H9 (cell line): Measurements from ENCODE around the gene TMEM141. TPM values are rescaled to one million over a fixed set of nuclear protein-coding genes. Genes with fewer than 3 reads are reported as not detected.
"Not testable (repeated sequence)": the region's sequence is repeated elsewhere in the genome, so short reads cannot be mapped to it uniquely, and the experiment has no call there.

Experiments used
- DNase-seq: peaks from one replicate; pipeline ENCODE4 v3.0.0-alpha.2; 2017
- H2AFZ ChIP-seq: one replicate; pipeline ENCODE4 v1.6.1; 2013; ENCODE audit warnings: mild to moderate bottlenecking, low read length, control low read depth, moderate library complexity
- H2AK5ac ChIP-seq: 2 replicates; pipeline ENCODE4 v1.6.1; 2013; ENCODE audit warnings: low read length, control low read depth, mixed read lengths; ENCODE audit not compliant: insufficient read length
- H2BK120ac ChIP-seq: one replicate; pipeline ENCODE4 v1.6.1; 2013; ENCODE audit warnings: low read depth, mild to moderate bottlenecking, low read length, control low read depth, inconsistent platforms; ENCODE audit not compliant: poor library complexity, severe bottlenecking
- H2BK12ac ChIP-seq: 2 replicates; pipeline ENCODE4 v1.6.1; 2013; ENCODE audit warnings: low read length, control low read depth, mixed read lengths, low read depth; ENCODE audit not compliant: insufficient read length
- H2BK15ac ChIP-seq: 2 replicates; pipeline ENCODE4 v1.6.1; 2013; ENCODE audit warnings: low read depth, low read length, control low read depth
- H2BK20ac ChIP-seq: one replicate; pipeline ENCODE4 v1.6.1; 2013; ENCODE audit warnings: low read depth, mild to moderate bottlenecking, low read length, control low read depth, inconsistent platforms; ENCODE audit not compliant: poor library complexity, severe bottlenecking
- H2BK5ac ChIP-seq: 2 replicates; pipeline ENCODE4 v1.6.1; 2013; ENCODE audit warnings: low read length, control low read depth, mixed read lengths; ENCODE audit not compliant: insufficient read length
- H3K14ac ChIP-seq: 2 replicates; pipeline ENCODE4 v1.6.1; 2013; ENCODE audit warnings: low read length, control low read depth; ENCODE audit not compliant: insufficient read depth
- H3K18ac ChIP-seq: 2 replicates; pipeline ENCODE4 v1.6.1; 2013; ENCODE audit warnings: low read depth, mild to moderate bottlenecking, mixed read lengths, low read length, control low read depth; ENCODE audit not compliant: insufficient read length
- H3K23ac ChIP-seq: 2 replicates; pipeline ENCODE4 v1.6.1; 2013; ENCODE audit warnings: low read length, control low read depth, mixed read lengths, low read depth; ENCODE audit not compliant: insufficient read length
- H3K23me2 ChIP-seq: 2 replicates; pipeline ENCODE4 v1.6.1; 2013; ENCODE audit warnings: low read depth, mild to moderate bottlenecking, mixed read lengths, low read length, control low read depth; ENCODE audit not compliant: insufficient read length, poor library complexity, severe bottlenecking
- H3K27ac ChIP-seq: 2 replicates; pipeline ENCODE4 v1.5.1; 2013; ENCODE audit warnings: low read length, control low read depth, mixed read lengths, low read depth; ENCODE audit not compliant: insufficient read length
- H3K27me3 ChIP-seq: 2 replicates; pipeline ENCODE4 v1.6.1; 2013; ENCODE audit warnings: low read length, control low read depth, inconsistent platforms; ENCODE audit not compliant: insufficient read depth
- H3K4ac ChIP-seq: 2 replicates; pipeline ENCODE4 v1.6.1; 2013; ENCODE audit warnings: low read depth, mild to moderate bottlenecking, control low read depth, inconsistent platforms, low read length, moderate library complexity
- H3K4me1 ChIP-seq: 2 replicates; pipeline ENCODE4 v1.6.1; 2013; ENCODE audit warnings: low read length, control low read depth, inconsistent platforms; ENCODE audit not compliant: insufficient read depth
- H3K4me2 ChIP-seq: 2 replicates; pipeline ENCODE4 v1.6.1; 2013; ENCODE audit warnings: low read length, control low read depth, mixed read lengths; ENCODE audit not compliant: insufficient read length, insufficient read depth
- H3K56ac ChIP-seq: 2 replicates; pipeline ENCODE4 v1.6.1; 2013; ENCODE audit warnings: low read depth, mild to moderate bottlenecking, mixed read lengths, low read length, control low read depth; ENCODE audit not compliant: insufficient read length
- H3K79me1 ChIP-seq: 2 replicates; pipeline ENCODE4 v1.6.1; 2013; ENCODE audit warnings: low read depth, mild to moderate bottlenecking, moderate library complexity, low read length, control low read depth, inconsistent platforms; ENCODE audit not compliant: insufficient read depth, poor library complexity, severe bottlenecking
- H3K79me2 ChIP-seq: 2 replicates; pipeline ENCODE4 v1.6.1; 2013; ENCODE audit warnings: low read length, control low read depth, inconsistent platforms; ENCODE audit not compliant: insufficient read depth
- H3K9ac ChIP-seq: 2 replicates; pipeline ENCODE4 v1.6.1; 2013; ENCODE audit warnings: low read length, control low read depth, mixed read lengths; ENCODE audit not compliant: insufficient read length; ENCODE audit errors: extremely low read depth
- H3K9me3 ChIP-seq: one replicate; pipeline ENCODE4 v1.6.1; 2013; ENCODE audit warnings: low read depth, low read length, inconsistent platforms; ENCODE audit not compliant: control insufficient read depth
- H3T11ph ChIP-seq: one replicate; pipeline ENCODE4 v1.6.1; 2013; ENCODE audit warnings: mild to moderate bottlenecking, low read length, control low read depth, inconsistent platforms
- H4K20me1 ChIP-seq: one replicate; pipeline ENCODE4 v1.6.1; 2013; ENCODE audit not compliant: control insufficient read depth, insufficient read length, insufficient read depth
- H4K5ac ChIP-seq: 2 replicates; pipeline ENCODE4 v1.6.1; 2013; ENCODE audit warnings: low read depth, mild to moderate bottlenecking, mixed read lengths, low read length, control low read depth; ENCODE audit not compliant: insufficient read length
- H4K8ac ChIP-seq: replicated peaks from 2 replicates; pipeline ENCODE4 v1.6.1; 2013; ENCODE audit warnings: low read length, control low read depth, mixed read lengths, low read depth; ENCODE audit not compliant: insufficient read length
- H4K91ac ChIP-seq: 2 replicates; pipeline ENCODE4 v1.6.1; 2013; ENCODE audit warnings: low read depth, mild to moderate bottlenecking, moderate library complexity, mixed read lengths, low read length, control low read depth; ENCODE audit not compliant: insufficient read length
- H3K27ac Mint-ChIP-seq, 3 experiments: 2 replicates in 2 of 3; 3 replicates in 1 of 3; pipeline ENCODE4 v1.8.0; 2020 to 2021; ENCODE audit warnings: mixed read lengths in 3 of 3, mild to moderate bottlenecking in 1 of 3, moderate library complexity in 1 of 3
- H3K27me3 Mint-ChIP-seq: 2 replicates; pipeline ENCODE4 v1.8.0; 2021; ENCODE audit warnings: low read depth, mild to moderate bottlenecking, moderate library complexity, mixed read lengths
- H3K36me3 Mint-ChIP-seq, 3 experiments: 2 replicates in 2 of 3; 3 replicates in 1 of 3; pipeline ENCODE4 v1.8.0; 2020 to 2021; ENCODE audit warnings: low read depth in 3 of 3, mixed read lengths in 3 of 3; ENCODE audit not compliant: insufficient read depth in 1 of 3
- H3K4me1 Mint-ChIP-seq, 2 experiments: 2 replicates each; pipeline ENCODE4 v1.8.0; 2020; ENCODE audit warnings: mixed read lengths in 2 of 2
- H3K4me3 Mint-ChIP-seq, 2 experiments: 2 replicates in 1 of 2; 3 replicates in 1 of 2; pipeline ENCODE4 v1.8.0; 2020 to 2021; ENCODE audit warnings: mild to moderate bottlenecking in 2 of 2, mixed read lengths in 2 of 2, moderate library complexity in 1 of 2
- H3K9me3 Mint-ChIP-seq, 2 experiments: 2 replicates in 1 of 2; 3 replicates in 1 of 2; pipeline ENCODE4 v1.8.0; 2020; ENCODE audit warnings: mild to moderate bottlenecking in 2 of 2, mixed read lengths in 2 of 2, moderate library complexity in 1 of 2
- WGBS: extraction: QIAGEN DNeasy Blood & Tissue Kit; methylation state at CpG from one replicate; pipeline ENCODE4 v1.1.7; 2013; ENCODE audit warnings: missing lambda C conversion rate, low lambda C conversion rate, mixed read lengths; ENCODE audit not compliant: insufficient read length; ENCODE audit errors: extremely low coverage; 5-methylcytosine and 5-hydroxymethylcytosine counted together
- total RNA-seq: library from RNA; stranded (reverse); gene quantifications from 2 replicates; pipeline ENCODE4 v1.2.1, GENCODE V29; 2021
- TF ChIP-seq, protein P1 (sequence below): fragments of 200-600 bp; sonication (generic); conservative IDR thresholded peaks from 3 replicates; pipeline ENCODE4 v1.8.0; 2021; ENCODE audit warnings: antibody characterized with exemption, mild to moderate bottlenecking

TMEM141 gene
- total RNA-seq, 1 experiment from 2014 or later = 55.2 TPM

- no peak overlapping the region for H2BK120ac ChIP-seq
- peaks cover 16 to 26% of the 10 kb centered on the region in 2 experiments for H3K4me1 Mint-ChIP-seq
- H3T11ph ChIP-seq = no peak overlapping the region
- H2AK5ac ChIP-seq = no peak overlapping the region
- H4K5ac ChIP-seq = no peak overlapping the region
- peaks cover 0 to 5% of the 10 kb centered on the region in 2 experiments; a peak in 1 of 5 replicates for H3K9me3 Mint-ChIP-seq
- H3K79me2 ChIP-seq = no peaks in the 10 kb centered on the region
- no peak overlapping the region for H3K27ac ChIP-seq
- TF ChIP-seq, protein P1, sequence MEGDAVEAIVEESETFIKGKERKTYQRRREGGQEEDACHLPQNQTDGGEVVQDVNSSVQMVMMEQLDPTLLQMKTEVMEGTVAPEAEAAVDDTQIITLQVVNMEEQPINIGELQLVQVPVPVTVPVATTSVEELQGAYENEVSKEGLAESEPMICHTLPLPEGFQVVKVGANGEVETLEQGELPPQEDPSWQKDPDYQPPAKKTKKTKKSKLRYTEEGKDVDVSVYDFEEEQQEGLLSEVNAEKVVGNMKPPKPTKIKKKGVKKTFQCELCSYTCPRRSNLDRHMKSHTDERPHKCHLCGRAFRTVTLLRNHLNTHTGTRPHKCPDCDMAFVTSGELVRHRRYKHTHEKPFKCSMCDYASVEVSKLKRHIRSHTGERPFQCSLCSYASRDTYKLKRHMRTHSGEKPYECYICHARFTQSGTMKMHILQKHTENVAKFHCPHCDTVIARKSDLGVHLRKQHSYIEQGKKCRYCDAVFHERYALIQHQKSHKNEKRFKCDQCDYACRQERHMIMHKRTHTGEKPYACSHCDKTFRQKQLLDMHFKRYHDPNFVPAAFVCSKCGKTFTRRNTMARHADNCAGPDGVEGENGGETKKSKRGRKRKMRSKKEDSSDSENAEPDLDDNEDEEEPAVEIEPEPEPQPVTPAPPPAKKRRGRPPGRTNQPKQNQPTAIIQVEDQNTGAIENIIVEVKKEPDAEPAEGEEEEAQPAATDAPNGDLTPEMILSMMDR = no peak
- DNase-seq = peak; percentile 27
- no peaks in the 10 kb centered on the region for H4K20me1 ChIP-seq
- H3K56ac ChIP-seq = no peak overlapping the region
- H2BK15ac ChIP-seq = no peak overlapping the region
- no peak overlapping the region for H2AFZ ChIP-seq
- H2BK20ac ChIP-seq = no peak overlapping the region
- no peaks in the 10 kb centered on the region for H3K79me1 ChIP-seq
- no peak overlapping the region for H3K4me3 Mint-ChIP-seq
- no peak overlapping the region for H4K91ac ChIP-seq
- no CpG with 5 or more reads among the region's 14 CpGs for WGBS
- no peak overlapping the region; the same call in 1 of the 2 replicates for H3K14ac ChIP-seq
- no peak overlapping the region for H2BK5ac ChIP-seq
- H3K27ac Mint-ChIP-seq = no peak overlapping the region
- no peak overlapping the region for H3K4me2 ChIP-seq
- no peaks in the 10 kb centered on the region for H3K23me2 ChIP-seq
- H3K9me3 ChIP-seq = no peaks in the 10 kb centered on the region
- no peak overlapping the region for H3K4ac ChIP-seq
- H3K18ac ChIP-seq = no peak overlapping the region
- H3K36me3 Mint-ChIP-seq = no peaks in the 10 kb centered on the region; a peak in 1 of 7 replicates
- no peak overlapping the region for H3K23ac ChIP-seq
- no peak overlapping the region for H2BK12ac ChIP-seq
- H3K27me3 Mint-ChIP-seq = peaks cover 22% of the 10 kb centered on the region
- H4K8ac ChIP-seq = no peak overlapping the region
- H3K4me1 ChIP-seq = no peaks in the 10 kb centered on the region
- H3K27me3 ChIP-seq = no peaks in the 10 kb centered on the region
- no peak overlapping the region for H3K9ac ChIP-seq
Observed at GRCh38 chr9:136765041-136765440, 26.1 kb upstream of the TMEM141 start.

GRCh38 chr9:136765745-136766409 lies 25.3 kb upstream of the TMEM141 start:
- H3K27me3 ChIP-seq, H3K23ac ChIP-seq, H2AFZ ChIP-seq, H3K4me1 ChIP-seq, H3K4me3 Mint-ChIP-seq, H3K79me1 ChIP-seq, H3K36me3 Mint-ChIP-seq, H2BK120ac ChIP-seq, H2AK5ac ChIP-seq, H3K9ac ChIP-seq, H2BK15ac ChIP-seq, H3K27ac ChIP-seq, H3K9me3 Mint-ChIP-seq, H4K91ac ChIP-seq, DNase-seq, H3K14ac ChIP-seq, H4K5ac ChIP-seq, H3T11ph ChIP-seq, H4K8ac ChIP-seq, H3K18ac ChIP-seq, H4K20me1 ChIP-seq, H2BK20ac ChIP-seq, H2BK12ac ChIP-seq, H3K4ac ChIP-seq, H3K9me3 ChIP-seq, H3K23me2 ChIP-seq, H3K79me2 ChIP-seq, H3K56ac ChIP-seq, H3K4me2 ChIP-seq, H2BK5ac ChIP-seq: not testable (repeated sequence)
- Mint-ChIP-seq H3K27me3 (peaks cover 22% of the 10 kb centered on the region), H3K27ac (peak overlapping the region in 1 of 3 experiments; percentile 52; a peak in 1 of 7 replicates), H3K4me1 (peaks cover 14 to 22% of the 10 kb centered on the region in 2 experiments)
- no CpG with 5 or more reads among the region's 14 CpGs for WGBS
